Activated CD4-positive, CD25-positive, alpha-beta regulatory T cell (primary cell): Measurements from ENCODE around the gene MEIS2.

ENCODE experiments used
- DNase-seq, 4 experiments: peaks; one replicate each; lab custom pipeline; 2025; lab: John Stamatoyannopoulos, UW

Gene MEIS2

GRCh38 chr15:37077623-37078351, 22.6 kb downstream of the MEIS2 start:
- DNase-seq, result no peak

GRCh38 chr15:37076543-37076942, 23.8 kb downstream of the MEIS2 start:
- no peak for DNase-seq

GRCh38 chr15:37075777-37076176, 24.6 kb downstream of the MEIS2 start:
- DNase-seq, result no peak

GRCh38 chr15:37072181-37072580, 28.2 kb downstream of the MEIS2 start:
- DNase-seq, result no peak

GRCh38 chr15:37071134-37071533, 29.2 kb downstream of the MEIS2 start:
- no peak for DNase-seq

GRCh38 chr15:37070686-37071085, 29.7 kb downstream of the MEIS2 start:
- DNase-seq, result no peak

GRCh38 chr15:37061996-37062395, 38.4 kb downstream of the MEIS2 start:
- no peak for DNase-seq

GRCh38 chr15:37059086-37059485, 41.3 kb downstream of the MEIS2 start:
- no peak for DNase-seq

GRCh38 chr15:37058316-37058985, 41.9 kb downstream of the MEIS2 start:
- DNase-seq, result no peak

GRCh38 chr15:37057831-37058230, 42.5 kb downstream of the MEIS2 start:
- no peak for DNase-seq

GRCh38 chr15:37057256-37057655, 43.1 kb downstream of the MEIS2 start:
- DNase-seq, result no peak

GRCh38 chr15:37056177-37057121, 43.9 kb downstream of the MEIS2 start:
- no peak for DNase-seq

GRCh38 chr15:37055481-37055880, 44.9 kb downstream of the MEIS2 start:
- no peak for DNase-seq

- DNase-seq, result no peak
Observed at GRCh38 chr15:37054336-37054735, 46.0 kb downstream of the MEIS2 start.

GRCh38 chr15:37053166-37053565, 47.2 kb downstream of the MEIS2 start:
- no peak for DNase-seq

- no peak for DNase-seq
Observed at GRCh38 chr15:37050345-37050744, 50.0 kb downstream of the MEIS2 start.

GRCh38 chr15:37046876-37047614, 53.3 kb downstream of the MEIS2 start:
- no peak for DNase-seq

GRCh38 chr15:37045859-37046740, 54.2 kb downstream of the MEIS2 start:
- no peak for DNase-seq

- DNase-seq, result no peak
Observed at GRCh38 chr15:37044915-37045648, 55.3 kb downstream of the MEIS2 start.

- DNase-seq, result no peak
Observed at GRCh38 chr15:37041836-37042235, 58.5 kb downstream of the MEIS2 start.
